HCT116 (cell line): ENCODE data around the gene SLC44A1. TPM values are rescaled to one million over a fixed set of nuclear protein-coding genes. Genes with fewer than 3 reads are reported as not detected.

ENCODE experiments used
- ATAC-seq: fragments of 200-7000 bp; cut with Tn5 transposase; 2 replicates; pipeline ENCODE4 v1.9.1; 2020; ENCODE audit warnings: mild to moderate bottlenecking, moderate library complexity
- BruUV-seq: library from RNA; stranded (reverse); fragments of 400-500 nt; replicated peaks from 2 replicates; lab custom pipeline; 2021; lab: Mats Ljungman, UMichigan
- CTCF ChIA-PET: fragments of 300-600 bp; sonication (Branson Sonifier 250); formaldehyde crosslinking; loops from one replicate; lab custom pipeline; 2021; ENCODE audit warnings: antibody characterized with exemption; lab: Charles Lee
- POLR2A ChIA-PET: fragments of 300-600, 350-600 bp; sonication (Branson Sonifier 250); formaldehyde crosslinking; loops from one replicate; lab custom pipeline; 2021; ENCODE audit warnings: antibody characterized with exemption; lab: Charles Lee
- RAD21 ChIA-PET, 2 experiments: fragments of 300-600 bp; sonication (Branson Sonifier 250); formaldehyde crosslinking; loops; one replicate each; lab custom pipeline; 2023; ENCODE audit warnings: low total read pairs in 2 of 2; ENCODE audit not compliant: uncharacterized antibody in 2 of 2, unreplicated experiment in 2 of 2, low non-redundant PET in 1 of 2; lab: Charles Lee
- DNase-seq: peaks from one replicate; pipeline ENCODE4 v3.0.0-alpha.2; 2010; ENCODE audit warnings: low read depth, low spot score
- H2AFZ ChIP-seq: fragments of 200-600 bp; shearing (Covaris generic), sonication (generic); 2 replicates; pipeline ENCODE4 v1.6.1; 2017; ENCODE audit warnings: low read depth, mixed run types, mixed read lengths, antibody characterized with exemption, low read length; ENCODE audit not compliant: poor library complexity, severe bottlenecking
- H3K27ac ChIP-seq: 2 replicates; pipeline ENCODE4 v1.5.1; 2012; ENCODE audit warnings: low read depth, low read length
- H3K27me3 ChIP-seq: fragments of 200-600 bp; sonication (generic); 2 replicates; pipeline ENCODE4 v1.6.1; 2016; ENCODE audit warnings: mixed run types, low read length, mixed read lengths; ENCODE audit not compliant: insufficient read depth
- H3K36me3 ChIP-seq, 2 experiments: fragments of 200-500 bp in 1 of 2; fragments of 200-600 bp in 1 of 2; sonication (Bioruptor generic) in 1 of 2; sonication (generic) in 1 of 2; 2 replicates each; pipeline versions ENCODE4 v1.5.1 to v1.6.1; 2014 to 2016; ENCODE audit warnings: low read length in 2 of 2, inconsistent platforms in 1 of 2, mixed read lengths in 1 of 2, mixed run types in 1 of 2; ENCODE audit not compliant: insufficient read depth in 2 of 2, control insufficient read depth in 1 of 2
- H3K4me1 ChIP-seq, 2 experiments: fragments of 200-600 bp in 1 of 2; sonication (generic) in 1 of 2; 2 replicates each; pipeline versions ENCODE4 v1.5.1 to v1.6.1; 2012 to 2017; ENCODE audit warnings: low read length in 2 of 2, inconsistent platforms in 1 of 2, mild to moderate bottlenecking in 1 of 2, mixed read lengths in 1 of 2, mixed run types in 1 of 2, moderate library complexity in 1 of 2; ENCODE audit not compliant: insufficient read depth in 2 of 2, control insufficient read depth in 1 of 2
- H3K4me2 ChIP-seq: fragments of 200-600 bp; sonication (generic); 2 replicates; pipeline ENCODE4 v1.6.1; 2017; ENCODE audit warnings: mixed run types, low read length, mixed read lengths
- H3K4me3 ChIP-seq, 2 experiments: fragments of 200-600 bp in 1 of 2; sonication (generic) in 1 of 2; replicated peaks in 1 of 2; 2 replicates each; pipeline ENCODE4 v1.5.1; 2011 to 2016; ENCODE audit warnings: low read length in 2 of 2, control low read depth in 1 of 2, low read depth in 1 of 2, mild to moderate bottlenecking in 1 of 2, mixed read lengths in 1 of 2, mixed run types in 1 of 2
- H3K79me2 ChIP-seq: fragments of 200-600 bp; sonication (generic); 2 replicates; pipeline ENCODE4 v1.6.1; 2017; ENCODE audit warnings: mild to moderate bottlenecking, mixed run types, low read length, moderate library complexity, mixed read lengths; ENCODE audit not compliant: insufficient read depth
- H3K9ac ChIP-seq: fragments of 200-600 bp; sonication (generic); 2 replicates; pipeline ENCODE4 v1.6.1; 2016; ENCODE audit warnings: low read length, mixed read lengths
- H3K9me2 ChIP-seq: fragments of 200-600 bp; sonication (generic), shearing (Covaris generic); 2 replicates; pipeline ENCODE4 v1.6.1; 2017; ENCODE audit warnings: mixed run types, mild to moderate bottlenecking, moderate library complexity; ENCODE audit not compliant: insufficient read depth
- H3K9me3 ChIP-seq, 2 experiments: fragments of 200-500 bp in 1 of 2; fragments of 200-600 bp in 1 of 2; sonication (Bioruptor generic) in 1 of 2; sonication (generic) in 1 of 2; 2 replicates each; pipeline ENCODE4 v1.6.1; 2014 to 2017; ENCODE audit warnings: low read length in 2 of 2, mixed read lengths in 2 of 2, inconsistent platforms in 1 of 2, low read depth in 1 of 2, mild to moderate bottlenecking in 1 of 2, mixed run types in 1 of 2, moderate library complexity in 1 of 2; ENCODE audit not compliant: control insufficient read depth in 1 of 2, insufficient read depth in 1 of 2
- H4K20me1 ChIP-seq: fragments of 200-600 bp; sonication (generic), shearing (Covaris generic); 2 replicates; pipeline ENCODE4 v1.6.1; 2017; ENCODE audit warnings: mixed run types, mild to moderate bottlenecking, moderate library complexity; ENCODE audit not compliant: insufficient read depth
- ATF3 ChIP-seq: IDR thresholded peaks from 2 replicates; pipeline ENCODE4 v1.6.1; 2012
- CBX3 ChIP-seq: IDR thresholded peaks from 2 replicates; pipeline ENCODE4 v1.6.1; 2012; ENCODE audit warnings: low read depth
- EGR1 ChIP-seq: IDR thresholded peaks from 2 replicates; pipeline ENCODE4 v1.6.1; 2012; ENCODE audit warnings: low read depth
- EZH2 ChIP-seq: fragments of 200-600 bp; sonication (generic); IDR thresholded peaks from 2 replicates; pipeline ENCODE4 v1.6.1; 2017; ENCODE audit warnings: antibody characterized with exemption, mixed run types
- EZH2phosphoT487 ChIP-seq: fragments of 200-600 bp; IDR thresholded peaks from 2 replicates; pipeline ENCODE4 v1.6.1; 2018; ENCODE audit warnings: antibody characterized with exemption, borderline replicate concordance
- FOSL1 ChIP-seq: IDR thresholded peaks from 2 replicates; pipeline ENCODE4 v1.6.1; 2012; ENCODE audit warnings: low read depth
- JUND ChIP-seq: IDR thresholded peaks from 2 replicates; pipeline ENCODE4 v1.6.1; 2012
- MAX ChIP-seq: IDR thresholded peaks from 2 replicates; pipeline ENCODE4 v1.6.1; 2012
- POLR2A ChIP-seq: IDR thresholded peaks from 2 replicates; pipeline ENCODE4 v1.7.0; 2011; ENCODE audit warnings: borderline replicate concordance; ENCODE audit not compliant: insufficient read depth, insufficient read length; ENCODE audit errors: extremely low read depth
- RAD21 ChIP-seq: IDR thresholded peaks from 2 replicates; pipeline ENCODE4 v1.6.1; 2012; ENCODE audit warnings: low read depth, mild to moderate bottlenecking
- SIN3A ChIP-seq: IDR thresholded peaks from 2 replicates; pipeline ENCODE4 v1.6.1; 2012; ENCODE audit warnings: low read depth
- SRF ChIP-seq: IDR thresholded peaks from 2 replicates; pipeline ENCODE4 v1.6.1; 2012; ENCODE audit warnings: low read depth
- TCF7L2 ChIP-seq: IDR thresholded peaks from 2 replicates; pipeline ENCODE4 v1.7.0; 2011; ENCODE audit warnings: borderline replicate concordance, inconsistent platforms; ENCODE audit not compliant: insufficient read depth, insufficient read length; ENCODE audit errors: extremely low read depth
- YY1 ChIP-seq: IDR thresholded peaks from 2 replicates; pipeline ENCODE4 v1.6.1; 2011; ENCODE audit warnings: low read length, low read depth, moderate library complexity, mild to moderate bottlenecking; ENCODE audit not compliant: insufficient replicate concordance; ENCODE audit errors: extremely low read depth
- ZFX ChIP-seq: fragments of 450-650 bp; IDR thresholded peaks from 2 replicates; pipeline ENCODE4 v1.6.1; 2017
- intact Hi-C: fragments of 100-400 bp; cut with micrococcal nuclease; formaldehyde crosslinking; loops from 2 replicates; pipeline ENCODE4 v1.10.0; 2022
- total RNA-seq: library from RNA; stranded (reverse); gene quantifications from one replicate; pipeline ENCODE4 v1.2.1, GENCODE V29; 2021; ENCODE audit not compliant: unreplicated experiment
- TF ChIP-seq, protein P1 (sequence below): IDR thresholded peaks from 2 replicates; pipeline ENCODE4 v1.6.1; 2012; ENCODE audit warnings: low read depth
- TF ChIP-seq, protein P2 (sequence below), 3 experiments: fragments of 200-600 bp in 1 of 3; sonication (generic) in 1 of 3; IDR thresholded peaks in 2 of 3; conservative IDR thresholded peaks in 1 of 3; 2 replicates each; pipeline ENCODE4 v1.5.1; 2012 to 2017; ENCODE audit warnings: low read depth in 2 of 3, low read length in 2 of 3, antibody characterized with exemption in 1 of 3, borderline replicate concordance in 1 of 3, control low read depth in 1 of 3, mild to moderate bottlenecking in 1 of 3, mixed read lengths in 1 of 3, mixed run types in 1 of 3, moderate library complexity in 1 of 3; ENCODE audit not compliant: insufficient read depth in 1 of 3

The SLC44A1 gene
- total RNA-seq, 1 experiment from 2014 or later: 44.1 TPM

GRCh38 chr9:105291938-105292337, 47.5 kb downstream of the SLC44A1 start (continued):
- TF ChIP-seq, protein P1, sequence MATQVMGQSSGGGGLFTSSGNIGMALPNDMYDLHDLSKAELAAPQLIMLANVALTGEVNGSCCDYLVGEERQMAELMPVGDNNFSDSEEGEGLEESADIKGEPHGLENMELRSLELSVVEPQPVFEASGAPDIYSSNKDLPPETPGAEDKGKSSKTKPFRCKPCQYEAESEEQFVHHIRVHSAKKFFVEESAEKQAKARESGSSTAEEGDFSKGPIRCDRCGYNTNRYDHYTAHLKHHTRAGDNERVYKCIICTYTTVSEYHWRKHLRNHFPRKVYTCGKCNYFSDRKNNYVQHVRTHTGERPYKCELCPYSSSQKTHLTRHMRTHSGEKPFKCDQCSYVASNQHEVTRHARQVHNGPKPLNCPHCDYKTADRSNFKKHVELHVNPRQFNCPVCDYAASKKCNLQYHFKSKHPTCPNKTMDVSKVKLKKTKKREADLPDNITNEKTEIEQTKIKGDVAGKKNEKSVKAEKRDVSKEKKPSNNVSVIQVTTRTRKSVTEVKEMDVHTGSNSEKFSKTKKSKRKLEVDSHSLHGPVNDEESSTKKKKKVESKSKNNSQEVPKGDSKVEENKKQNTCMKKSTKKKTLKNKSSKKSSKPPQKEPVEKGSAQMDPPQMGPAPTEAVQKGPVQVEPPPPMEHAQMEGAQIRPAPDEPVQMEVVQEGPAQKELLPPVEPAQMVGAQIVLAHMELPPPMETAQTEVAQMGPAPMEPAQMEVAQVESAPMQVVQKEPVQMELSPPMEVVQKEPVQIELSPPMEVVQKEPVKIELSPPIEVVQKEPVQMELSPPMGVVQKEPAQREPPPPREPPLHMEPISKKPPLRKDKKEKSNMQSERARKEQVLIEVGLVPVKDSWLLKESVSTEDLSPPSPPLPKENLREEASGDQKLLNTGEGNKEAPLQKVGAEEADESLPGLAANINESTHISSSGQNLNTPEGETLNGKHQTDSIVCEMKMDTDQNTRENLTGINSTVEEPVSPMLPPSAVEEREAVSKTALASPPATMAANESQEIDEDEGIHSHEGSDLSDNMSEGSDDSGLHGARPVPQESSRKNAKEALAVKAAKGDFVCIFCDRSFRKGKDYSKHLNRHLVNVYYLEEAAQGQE: no peak
- no peak for TF ChIP-seq RAD21

DNA sequence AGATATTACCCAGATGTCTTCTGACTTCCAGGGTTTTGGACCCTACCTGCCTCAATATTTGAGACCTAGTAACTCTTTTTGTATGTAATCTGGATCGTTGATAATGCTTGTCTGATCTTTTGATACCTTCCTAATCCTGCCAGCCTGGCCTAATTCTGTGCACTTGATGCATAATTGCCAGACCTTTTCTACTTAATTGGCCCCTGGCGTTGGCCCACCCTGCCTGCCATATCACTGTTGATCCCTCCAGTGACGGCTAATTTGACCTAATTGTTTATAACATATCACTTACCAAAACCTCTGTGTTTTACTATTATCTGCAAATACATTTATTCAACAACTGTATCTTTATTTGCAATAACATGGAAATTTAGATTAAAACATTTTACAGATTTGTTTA, 49.0 kb downstream of the SLC44A1 start:
- no peaks in the 10 kb centered on the region; the same call in 1 of the 2 replicates for H3K79me2 ChIP-seq
- ChIA-PET CTCF (no interaction called here), RAD21 (no interaction called here), POLR2A (no interaction called here)
- BruUV-seq: no TSS peak
- no peak overlapping the region for H2AFZ ChIP-seq
- no peak overlapping the region for H3K4me2 ChIP-seq
- no peak overlapping the region for H3K27ac ChIP-seq
- H3K4me3 ChIP-seq: no peak overlapping the region
- intact Hi-C loops: no loop called here
- H3K9me3 ChIP-seq: no peaks in the 10 kb centered on the region
- DNase-seq (no peak), ATAC-seq (no peak)
- H3K27me3 ChIP-seq: no peaks in the 10 kb centered on the region
- H3K9ac ChIP-seq: no peak overlapping the region
- H3K9me2 ChIP-seq: no peaks in the 10 kb centered on the region
- peaks cover 0 to 11% of the 10 kb centered on the region in 2 experiments; a peak in 2 of 4 replicates for H3K4me1 ChIP-seq
- no peaks in the 10 kb centered on the region for H4K20me1 ChIP-seq
- no peaks in the 10 kb centered on the region for H3K36me3 ChIP-seq
- TF ChIP-seq, protein P1: no peak
- no peak for TF ChIP-seq CBX3
- TF ChIP-seq, protein P2, sequence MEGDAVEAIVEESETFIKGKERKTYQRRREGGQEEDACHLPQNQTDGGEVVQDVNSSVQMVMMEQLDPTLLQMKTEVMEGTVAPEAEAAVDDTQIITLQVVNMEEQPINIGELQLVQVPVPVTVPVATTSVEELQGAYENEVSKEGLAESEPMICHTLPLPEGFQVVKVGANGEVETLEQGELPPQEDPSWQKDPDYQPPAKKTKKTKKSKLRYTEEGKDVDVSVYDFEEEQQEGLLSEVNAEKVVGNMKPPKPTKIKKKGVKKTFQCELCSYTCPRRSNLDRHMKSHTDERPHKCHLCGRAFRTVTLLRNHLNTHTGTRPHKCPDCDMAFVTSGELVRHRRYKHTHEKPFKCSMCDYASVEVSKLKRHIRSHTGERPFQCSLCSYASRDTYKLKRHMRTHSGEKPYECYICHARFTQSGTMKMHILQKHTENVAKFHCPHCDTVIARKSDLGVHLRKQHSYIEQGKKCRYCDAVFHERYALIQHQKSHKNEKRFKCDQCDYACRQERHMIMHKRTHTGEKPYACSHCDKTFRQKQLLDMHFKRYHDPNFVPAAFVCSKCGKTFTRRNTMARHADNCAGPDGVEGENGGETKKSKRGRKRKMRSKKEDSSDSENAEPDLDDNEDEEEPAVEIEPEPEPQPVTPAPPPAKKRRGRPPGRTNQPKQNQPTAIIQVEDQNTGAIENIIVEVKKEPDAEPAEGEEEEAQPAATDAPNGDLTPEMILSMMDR (IDR thresholded peaks at IDR 0.05 in 2 of 3, conservative IDR thresholded peaks at IDR 0.05 in 1 of 3; ENCODE audit: borderline replicate concordance in 1 of 3, insufficient read depth in 1 of 3, low read depth in 2 of 3, low read length in 2 of 3): no peak
- no peak for TF ChIP-seq TCF7L2
- no peak for TF ChIP-seq SIN3A
- TF ChIP-seq YY1: no peak
- no peak for TF ChIP-seq POLR2A
- TF ChIP-seq SRF: no peak
- TF ChIP-seq FOSL1: no peak
- TF ChIP-seq EZH2: no peak
- TF ChIP-seq EGR1: no peak
- no peak for TF ChIP-seq MAX
- no peak for TF ChIP-seq JUND
- TF ChIP-seq ZFX: no peak
- TF ChIP-seq ATF3: no peak
- TF ChIP-seq EZH2phosphoT487: no peak
